WTC11 (cell line): ENCODE measurements around the gene GP2. TPM values are rescaled to one million over a fixed set of nuclear protein-coding genes. Genes with fewer than 3 reads are reported as not detected.

ENCODE experiments used
- ATAC-seq: fragments of 200-7000 bp; cut with Tn5 transposase; 2 replicates; pipeline ENCODE4 v1.10.0; 2021; ENCODE audit warnings: mild to moderate bottlenecking, moderate library complexity
- CTCF ChIA-PET: fragments of 300-600 bp; sonication (Branson Sonifier 250); formaldehyde crosslinking; loops from one replicate; lab custom pipeline; 2021; ENCODE audit warnings: antibody characterized with exemption; lab: Charles Lee
- POLR2A ChIA-PET: fragments of 350-600 bp; sonication (Branson Sonifier 250); formaldehyde crosslinking; loops from one replicate; lab custom pipeline; 2021; ENCODE audit warnings: antibody characterized with exemption; lab: Charles Lee
- DNase-seq: peaks from one replicate; pipeline ENCODE4 v3.0.0; 2021; ENCODE audit warnings: low spot score
- H3K27ac Mint-ChIP-seq: 2 replicates; pipeline ENCODE4 v1.8.0; 2021; ENCODE audit warnings: mixed read lengths
- H3K27me3 Mint-ChIP-seq: 2 replicates; pipeline ENCODE4 v1.8.0; 2021; ENCODE audit warnings: low read depth, mild to moderate bottlenecking, moderate library complexity, mixed read lengths
- H3K36me3 Mint-ChIP-seq: 2 replicates; pipeline ENCODE4 v1.8.0; 2021; ENCODE audit warnings: mixed read lengths
- H3K4me1 Mint-ChIP-seq: 2 replicates; pipeline ENCODE4 v1.8.0; 2022; ENCODE audit warnings: mixed read lengths
- H3K4me3 Mint-ChIP-seq: 2 replicates; pipeline ENCODE4 v1.8.0; 2021; ENCODE audit warnings: mild to moderate bottlenecking, moderate library complexity, mixed read lengths
- H3K9me3 Mint-ChIP-seq: 2 replicates; pipeline ENCODE4 v1.8.0; 2021; ENCODE audit warnings: mixed read lengths
- CBFB ChIP-seq: sonication (generic); formaldehyde crosslinking; IDR thresholded peaks from 2 replicates; pipeline ENCODE4 v1.8.1; 2022; ENCODE audit warnings: mild to moderate bottlenecking, low read depth, missing genetic modification reagents
- CREM ChIP-seq: sonication (generic); formaldehyde crosslinking; IDR thresholded peaks from 2 replicates; pipeline ENCODE4 v1.8.1; 2022; ENCODE audit warnings: mild to moderate bottlenecking, missing genetic modification reagents, moderate library complexity
- EMX1 ChIP-seq: fragments of 250-450 bp; sonication (Bioruptor Pico); IDR thresholded peaks from 2 replicates; pipeline ENCODE4 v1.8.0; 2021; ENCODE audit warnings: mild to moderate bottlenecking
- ESRRA ChIP-seq: sonication (generic); formaldehyde crosslinking; IDR thresholded peaks from 2 replicates; pipeline ENCODE4 v1.8.1; 2022; ENCODE audit warnings: mild to moderate bottlenecking, missing genetic modification reagents, borderline replicate concordance
- FOXJ3 ChIP-seq: sonication (generic); formaldehyde crosslinking; IDR thresholded peaks from 2 replicates; pipeline ENCODE4 v1.9.0; 2021; ENCODE audit warnings: missing genetic modification reagents, mild to moderate bottlenecking, borderline replicate concordance
- FOXK1 ChIP-seq: sonication (generic); formaldehyde crosslinking; IDR thresholded peaks from 2 replicates; pipeline ENCODE4 v1.8.0; 2022; ENCODE audit warnings: mild to moderate bottlenecking, moderate library complexity, missing genetic modification reagents
- FOXP1 ChIP-seq: sonication (generic); formaldehyde crosslinking; IDR thresholded peaks from 2 replicates; pipeline ENCODE4 v1.8.0; 2022; ENCODE audit warnings: missing genetic modification reagents, mild to moderate bottlenecking, moderate library complexity, borderline replicate concordance
- GABPB1 ChIP-seq: sonication (generic); formaldehyde crosslinking; IDR thresholded peaks from 2 replicates; pipeline ENCODE4 v1.8.1; 2023; ENCODE audit warnings: mild to moderate bottlenecking, missing genetic modification reagents
- GRHL2 ChIP-seq: fragments of 250-450 bp; sonication (Bioruptor Pico); IDR thresholded peaks from 2 replicates; pipeline ENCODE4 v1.8.0; 2022; ENCODE audit warnings: mild to moderate bottlenecking, moderate library complexity; ENCODE audit not compliant: insufficient replicate concordance, severe bottlenecking
- HMGA2 ChIP-seq: fragments of 250-450 bp; sonication (Bioruptor Pico); IDR thresholded peaks from 2 replicates; pipeline ENCODE4 v1.4.0; 2021; ENCODE audit warnings: mild to moderate bottlenecking, moderate library complexity
- KAT7 ChIP-seq: sonication (generic); formaldehyde crosslinking; IDR thresholded peaks from 2 replicates; pipeline ENCODE4 v1.8.1; 2023; ENCODE audit warnings: missing genetic modification reagents, mild to moderate bottlenecking, borderline replicate concordance
- MXD4 ChIP-seq: fragments of 250-450 bp; sonication (Bioruptor Pico); IDR thresholded peaks from 2 replicates; pipeline ENCODE4 v1.8.0; 2021; ENCODE audit warnings: mild to moderate bottlenecking, moderate library complexity, borderline replicate concordance
- RELA ChIP-seq: sonication (generic); formaldehyde crosslinking; IDR thresholded peaks from 2 replicates; pipeline ENCODE4 v1.8.1; 2022; ENCODE audit warnings: missing genetic modification reagents, mild to moderate bottlenecking, borderline replicate concordance
- TEAD4 ChIP-seq: sonication (generic); formaldehyde crosslinking; IDR thresholded peaks from 2 replicates; pipeline ENCODE4 v1.8.0; 2022; ENCODE audit warnings: mild to moderate bottlenecking, missing genetic modification reagents
- ZNF219 ChIP-seq: sonication (generic); formaldehyde crosslinking; IDR thresholded peaks from 2 replicates; pipeline ENCODE4 v1.8.0; 2023; ENCODE audit warnings: missing genetic modification reagents, mild to moderate bottlenecking, borderline replicate concordance
- ZNF416 ChIP-seq: fragments of 250-450 bp; sonication (Bioruptor Pico); IDR thresholded peaks from 2 replicates; pipeline ENCODE4 v1.9.0; 2021; ENCODE audit warnings: mild to moderate bottlenecking, inconsistent platforms
- ZNF423 ChIP-seq: fragments of 250-450 bp; sonication (Bioruptor Pico); IDR thresholded peaks from 2 replicates; pipeline ENCODE4 v2.1.2; 2022; ENCODE audit warnings: mild to moderate bottlenecking, moderate library complexity
- total RNA-seq: library from RNA; stranded (reverse); gene quantifications from 3 replicates; pipeline ENCODE4 v1.2.3, GENCODE V29; 2021
- TF ChIP-seq, protein P1 (sequence below): sonication (generic); formaldehyde crosslinking; IDR thresholded peaks from 2 replicates; pipeline ENCODE4 v1.8.0; 2022; ENCODE audit warnings: mild to moderate bottlenecking, missing genetic modification reagents
- TF ChIP-seq, protein P2 (sequence below): fragments of 250-450 bp; sonication (Bioruptor Pico); IDR thresholded peaks from 2 replicates; pipeline ENCODE4 v1.8.0; 2021; ENCODE audit warnings: mild to moderate bottlenecking
- TF ChIP-seq, protein P3 (sequence below): sonication (generic); formaldehyde crosslinking; IDR thresholded peaks from 2 replicates; pipeline ENCODE4 v1.8.1; 2022; ENCODE audit warnings: mild to moderate bottlenecking, missing genetic modification reagents, moderate library complexity, borderline replicate concordance
- TF ChIP-seq, protein P4 (sequence below): fragments of 250-450 bp; sonication (Bioruptor Pico); IDR thresholded peaks from 2 replicates; pipeline ENCODE4 v1.9.0; 2021; ENCODE audit warnings: mild to moderate bottlenecking
- TF ChIP-seq, protein P5 (sequence below): sonication (generic); formaldehyde crosslinking; IDR thresholded peaks from 2 replicates; pipeline ENCODE4 v1.8.1; 2022; ENCODE audit warnings: low read depth, missing genetic modification reagents, borderline replicate concordance
- TF ChIP-seq, protein P6 (sequence below): fragments of 250-450 bp; sonication (Bioruptor Pico); IDR thresholded peaks from 2 replicates; pipeline ENCODE4 v1.9.0; 2021; ENCODE audit warnings: mild to moderate bottlenecking
- TF ChIP-seq, protein P7 (sequence below): sonication (generic); formaldehyde crosslinking; IDR thresholded peaks from 2 replicates; pipeline ENCODE4 v1.8.1; 2022; ENCODE audit warnings: low read depth, mild to moderate bottlenecking, moderate library complexity, missing genetic modification reagents, borderline replicate concordance

GP2 gene
- total RNA-seq, 1 experiment from 2014 or later, result 6.6 TPM

DNA sequence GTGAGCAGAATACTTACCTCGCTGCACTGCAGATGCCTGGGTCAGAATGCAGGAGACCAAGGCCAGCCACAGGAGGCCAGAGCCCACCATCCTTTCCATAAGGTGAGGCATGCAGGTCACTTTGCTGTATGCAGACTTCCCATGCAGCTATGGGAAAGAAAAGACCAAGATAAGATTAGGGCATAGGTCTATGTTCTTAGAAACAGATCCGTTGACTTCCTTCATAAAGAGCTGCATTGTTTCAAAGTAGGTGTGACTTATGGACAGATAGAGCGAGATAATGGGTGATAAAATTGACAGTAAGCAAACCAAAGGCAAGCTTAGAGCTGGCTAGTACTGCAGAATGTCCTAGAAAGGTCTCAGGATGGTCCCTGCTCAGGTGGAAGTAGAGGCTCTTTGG, 992 bp downstream of the GP2 start:
- TF ChIP-seq EMX1 (CRISPR knock-in tag) (no peak), HMGA2 (CRISPR knock-in tag) (no peak), FOXP1 (no peak), FOXK1 (no peak), ZNF423 (CRISPR knock-in tag) (no peak)
- TF ChIP-seq, protein P1, sequence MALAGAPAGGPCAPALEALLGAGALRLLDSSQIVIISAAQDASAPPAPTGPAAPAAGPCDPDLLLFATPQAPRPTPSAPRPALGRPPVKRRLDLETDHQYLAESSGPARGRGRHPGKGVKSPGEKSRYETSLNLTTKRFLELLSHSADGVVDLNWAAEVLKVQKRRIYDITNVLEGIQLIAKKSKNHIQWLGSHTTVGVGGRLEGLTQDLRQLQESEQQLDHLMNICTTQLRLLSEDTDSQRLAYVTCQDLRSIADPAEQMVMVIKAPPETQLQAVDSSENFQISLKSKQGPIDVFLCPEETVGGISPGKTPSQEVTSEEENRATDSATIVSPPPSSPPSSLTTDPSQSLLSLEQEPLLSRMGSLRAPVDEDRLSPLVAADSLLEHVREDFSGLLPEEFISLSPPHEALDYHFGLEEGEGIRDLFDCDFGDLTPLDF (CRISPR knock-in tag), result no peak
- TF ChIP-seq, all 79 proteins: peak for 0
- peaks cover 5% of the 10 kb centered on the region; the same call in 1 of the 2 replicates for H3K4me1 Mint-ChIP-seq
- no peaks in the 10 kb centered on the region for H3K9me3 Mint-ChIP-seq
- CTCF ChIA-PET, result interaction anchor here (0.7 to 1.2 kb wide), 2 partner anchors 24 to 419 kb away, joined by 3 read pairs; no protein-coding TSS in a partner anchor
- H3K27ac Mint-ChIP-seq, result no peak overlapping the region
- POLR2A ChIA-PET, result no interaction called here
- H3K27me3 Mint-ChIP-seq, result no peaks in the 10 kb centered on the region
- H3K4me3 Mint-ChIP-seq, result no peak overlapping the region
- no peak for DNase-seq
- ATAC-seq, result no peak
- H3K36me3 Mint-ChIP-seq, result no peaks in the 10 kb centered on the region

DNA sequence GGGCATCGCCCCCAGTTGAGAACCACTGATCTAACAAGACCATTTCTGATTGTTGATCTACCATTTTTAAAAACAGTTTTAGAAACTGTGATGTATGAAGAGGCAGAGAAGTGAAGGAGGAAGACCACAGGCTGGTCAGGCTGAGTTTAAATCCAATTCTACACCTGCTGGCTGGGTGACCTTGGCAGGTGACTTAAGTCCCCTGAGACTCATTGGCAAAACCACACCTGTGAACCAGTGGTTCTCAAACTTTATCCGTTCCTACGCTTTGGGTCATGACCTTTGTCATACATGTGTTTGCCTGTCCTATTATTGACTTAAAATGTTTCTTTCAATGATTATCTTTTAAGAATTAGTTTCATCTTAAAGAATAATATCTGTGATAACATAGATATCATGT, 2.3 kb downstream of the GP2 start:
- TF ChIP-seq ZNF219 (CRISPR knock-in tag), result no peak
- no peak for TF ChIP-seq EMX1 (CRISPR knock-in tag)
- TF ChIP-seq RELA (CRISPR knock-in tag), result no peak
- TF ChIP-seq, protein P2, sequence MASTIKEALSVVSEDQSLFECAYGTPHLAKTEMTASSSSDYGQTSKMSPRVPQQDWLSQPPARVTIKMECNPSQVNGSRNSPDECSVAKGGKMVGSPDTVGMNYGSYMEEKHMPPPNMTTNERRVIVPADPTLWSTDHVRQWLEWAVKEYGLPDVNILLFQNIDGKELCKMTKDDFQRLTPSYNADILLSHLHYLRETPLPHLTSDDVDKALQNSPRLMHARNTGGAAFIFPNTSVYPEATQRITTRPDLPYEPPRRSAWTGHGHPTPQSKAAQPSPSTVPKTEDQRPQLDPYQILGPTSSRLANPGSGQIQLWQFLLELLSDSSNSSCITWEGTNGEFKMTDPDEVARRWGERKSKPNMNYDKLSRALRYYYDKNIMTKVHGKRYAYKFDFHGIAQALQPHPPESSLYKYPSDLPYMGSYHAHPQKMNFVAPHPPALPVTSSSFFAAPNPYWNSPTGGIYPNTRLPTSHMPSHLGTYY (CRISPR knock-in tag), result no peak
- TF ChIP-seq, protein P3, sequence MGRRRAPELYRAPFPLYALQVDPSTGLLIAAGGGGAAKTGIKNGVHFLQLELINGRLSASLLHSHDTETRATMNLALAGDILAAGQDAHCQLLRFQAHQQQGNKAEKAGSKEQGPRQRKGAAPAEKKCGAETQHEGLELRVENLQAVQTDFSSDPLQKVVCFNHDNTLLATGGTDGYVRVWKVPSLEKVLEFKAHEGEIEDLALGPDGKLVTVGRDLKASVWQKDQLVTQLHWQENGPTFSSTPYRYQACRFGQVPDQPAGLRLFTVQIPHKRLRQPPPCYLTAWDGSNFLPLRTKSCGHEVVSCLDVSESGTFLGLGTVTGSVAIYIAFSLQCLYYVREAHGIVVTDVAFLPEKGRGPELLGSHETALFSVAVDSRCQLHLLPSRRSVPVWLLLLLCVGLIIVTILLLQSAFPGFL (CRISPR knock-in tag), result no peak
- TF ChIP-seq KAT7 (CRISPR knock-in tag), result no peak
- TF ChIP-seq, protein P4, sequence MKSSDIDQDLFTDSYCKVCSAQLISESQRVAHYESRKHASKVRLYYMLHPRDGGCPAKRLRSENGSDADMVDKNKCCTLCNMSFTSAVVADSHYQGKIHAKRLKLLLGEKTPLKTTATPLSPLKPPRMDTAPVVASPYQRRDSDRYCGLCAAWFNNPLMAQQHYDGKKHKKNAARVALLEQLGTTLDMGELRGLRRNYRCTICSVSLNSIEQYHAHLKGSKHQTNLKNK (CRISPR knock-in tag), result no peak
- TF ChIP-seq MXD4, result no peak
- TF ChIP-seq GABPB1, result no peak
- TF ChIP-seq CREM (CRISPR knock-in tag), result no peak
- TF ChIP-seq, protein P5, sequence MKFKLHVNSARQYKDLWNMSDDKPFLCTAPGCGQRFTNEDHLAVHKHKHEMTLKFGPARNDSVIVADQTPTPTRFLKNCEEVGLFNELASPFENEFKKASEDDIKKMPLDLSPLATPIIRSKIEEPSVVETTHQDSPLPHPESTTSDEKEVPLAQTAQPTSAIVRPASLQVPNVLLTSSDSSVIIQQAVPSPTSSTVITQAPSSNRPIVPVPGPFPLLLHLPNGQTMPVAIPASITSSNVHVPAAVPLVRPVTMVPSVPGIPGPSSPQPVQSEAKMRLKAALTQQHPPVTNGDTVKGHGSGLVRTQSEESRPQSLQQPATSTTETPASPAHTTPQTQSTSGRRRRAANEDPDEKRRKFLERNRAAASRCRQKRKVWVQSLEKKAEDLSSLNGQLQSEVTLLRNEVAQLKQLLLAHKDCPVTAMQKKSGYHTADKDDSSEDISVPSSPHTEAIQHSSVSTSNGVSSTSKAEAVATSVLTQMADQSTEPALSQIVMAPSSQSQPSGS, result no peak
- Mint-ChIP-seq H3K9me3 (no peaks in the 10 kb centered on the region), H3K4me3 (no peak overlapping the region), H3K36me3 (no peaks in the 10 kb centered on the region), H3K27ac (no peak overlapping the region), H3K27me3 (no peaks in the 10 kb centered on the region), H3K4me1 (peaks cover 5% of the 10 kb centered on the region; the same call in 1 of the 2 replicates)
- ChIA-PET POLR2A (no interaction called here), CTCF (no interaction called here)
- no peak for DNase-seq
- no peak for ATAC-seq

DNA sequence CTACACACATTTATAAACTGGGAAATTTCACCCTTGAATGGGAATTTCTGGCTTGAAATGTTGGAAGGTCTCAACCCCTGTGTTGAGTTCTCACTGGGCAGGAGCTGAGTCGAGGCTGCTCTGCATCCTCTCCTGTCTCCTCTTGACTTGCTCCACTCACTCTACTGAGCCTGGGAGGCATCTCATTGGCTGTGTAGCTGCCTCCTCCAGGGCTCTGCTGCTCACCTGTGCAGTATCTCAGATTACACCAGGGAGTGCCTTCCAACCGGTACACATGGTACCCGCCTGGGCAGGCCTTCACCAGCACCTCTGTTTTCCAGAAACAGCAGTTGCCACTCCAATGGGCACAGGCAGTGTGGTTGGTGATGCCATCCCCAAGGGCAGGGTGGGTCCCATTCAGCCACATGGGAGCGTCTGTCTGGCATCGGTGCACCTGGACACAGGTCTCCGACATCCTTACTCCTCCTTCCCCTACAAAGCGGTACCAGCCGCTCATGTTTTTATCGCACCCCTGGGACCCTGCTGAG, 3.7 kb downstream of the GP2 start:
- ChIA-PET CTCF (interaction anchor here (0.8 to 1.6 kb wide), 3 partner anchors 60 to 740 kb away, joined by 3 to 9 read pairs (median 3); no protein-coding TSS in a partner anchor), POLR2A (no interaction called here)
- Mint-ChIP-seq H3K9me3 (no peaks in the 10 kb centered on the region), H3K36me3 (no peaks in the 10 kb centered on the region), H3K4me3 (no peak overlapping the region), H3K27ac (no peak overlapping the region), H3K27me3 (no peaks in the 10 kb centered on the region), H3K4me1 (peaks cover 5% of the 10 kb centered on the region; the same call in 1 of the 2 replicates)
- DNase-seq (peak; percentile 20), ATAC-seq (peak; percentile 80)
- TF ChIP-seq GRHL2 (CRISPR knock-in tag) (no peak), FOXJ3 (CRISPR knock-in tag) (no peak), TEAD4 (CRISPR knock-in tag) (no peak), ZNF416 (CRISPR knock-in tag) (no peak), CBFB (CRISPR knock-in tag) (no peak), ESRRA (CRISPR knock-in tag) (no peak), GABPB1 (no peak), CREM (CRISPR knock-in tag) (no peak)
- TF ChIP-seq, protein P6, sequence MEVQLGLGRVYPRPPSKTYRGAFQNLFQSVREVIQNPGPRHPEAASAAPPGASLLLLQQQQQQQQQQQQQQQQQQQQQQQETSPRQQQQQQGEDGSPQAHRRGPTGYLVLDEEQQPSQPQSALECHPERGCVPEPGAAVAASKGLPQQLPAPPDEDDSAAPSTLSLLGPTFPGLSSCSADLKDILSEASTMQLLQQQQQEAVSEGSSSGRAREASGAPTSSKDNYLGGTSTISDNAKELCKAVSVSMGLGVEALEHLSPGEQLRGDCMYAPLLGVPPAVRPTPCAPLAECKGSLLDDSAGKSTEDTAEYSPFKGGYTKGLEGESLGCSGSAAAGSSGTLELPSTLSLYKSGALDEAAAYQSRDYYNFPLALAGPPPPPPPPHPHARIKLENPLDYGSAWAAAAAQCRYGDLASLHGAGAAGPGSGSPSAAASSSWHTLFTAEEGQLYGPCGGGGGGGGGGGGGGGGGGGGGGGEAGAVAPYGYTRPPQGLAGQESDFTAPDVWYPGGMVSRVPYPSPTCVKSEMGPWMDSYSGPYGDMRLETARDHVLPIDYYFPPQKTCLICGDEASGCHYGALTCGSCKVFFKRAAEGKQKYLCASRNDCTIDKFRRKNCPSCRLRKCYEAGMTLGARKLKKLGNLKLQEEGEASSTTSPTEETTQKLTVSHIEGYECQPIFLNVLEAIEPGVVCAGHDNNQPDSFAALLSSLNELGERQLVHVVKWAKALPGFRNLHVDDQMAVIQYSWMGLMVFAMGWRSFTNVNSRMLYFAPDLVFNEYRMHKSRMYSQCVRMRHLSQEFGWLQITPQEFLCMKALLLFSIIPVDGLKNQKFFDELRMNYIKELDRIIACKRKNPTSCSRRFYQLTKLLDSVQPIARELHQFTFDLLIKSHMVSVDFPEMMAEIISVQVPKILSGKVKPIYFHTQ (CRISPR knock-in tag), result no peak
- TF ChIP-seq, protein P7, sequence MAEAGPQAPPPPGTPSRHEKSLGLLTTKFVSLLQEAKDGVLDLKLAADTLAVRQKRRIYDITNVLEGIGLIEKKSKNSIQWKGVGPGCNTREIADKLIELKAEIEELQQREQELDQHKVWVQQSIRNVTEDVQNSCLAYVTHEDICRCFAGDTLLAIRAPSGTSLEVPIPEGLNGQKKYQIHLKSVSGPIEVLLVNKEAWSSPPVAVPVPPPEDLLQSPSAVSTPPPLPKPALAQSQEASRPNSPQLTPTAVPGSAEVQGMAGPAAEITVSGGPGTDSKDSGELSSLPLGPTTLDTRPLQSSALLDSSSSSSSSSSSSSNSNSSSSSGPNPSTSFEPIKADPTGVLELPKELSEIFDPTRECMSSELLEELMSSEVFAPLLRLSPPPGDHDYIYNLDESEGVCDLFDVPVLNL (CRISPR knock-in tag), result no peak
